ENCODE results near the gene ZC3H8.

Gene ZC3H8

DNA sequence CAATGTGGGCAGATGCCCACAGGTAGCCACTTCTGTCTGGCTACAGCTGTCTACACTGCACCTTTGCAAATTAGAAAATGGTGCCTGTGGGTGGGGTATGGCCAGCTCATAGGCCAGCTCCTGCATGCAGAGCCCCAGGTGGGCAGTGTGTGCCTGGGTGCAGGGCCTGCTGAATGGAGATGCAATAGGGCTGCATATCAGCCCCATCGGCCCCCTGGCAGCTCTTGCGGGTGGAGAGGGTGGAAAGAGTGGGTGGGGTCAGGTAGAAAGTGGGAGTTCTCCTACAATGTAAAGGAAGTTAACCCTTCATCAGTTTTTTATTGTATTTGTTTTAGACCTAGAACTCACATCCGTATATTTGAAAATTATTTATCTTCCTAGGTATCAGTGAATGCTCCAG lies 79.5 kb downstream of the ZC3H8 start:
- no peak for DNase-seq (ENCODE audit: low read depth)
- TF ChIP-seq, protein P1, sequence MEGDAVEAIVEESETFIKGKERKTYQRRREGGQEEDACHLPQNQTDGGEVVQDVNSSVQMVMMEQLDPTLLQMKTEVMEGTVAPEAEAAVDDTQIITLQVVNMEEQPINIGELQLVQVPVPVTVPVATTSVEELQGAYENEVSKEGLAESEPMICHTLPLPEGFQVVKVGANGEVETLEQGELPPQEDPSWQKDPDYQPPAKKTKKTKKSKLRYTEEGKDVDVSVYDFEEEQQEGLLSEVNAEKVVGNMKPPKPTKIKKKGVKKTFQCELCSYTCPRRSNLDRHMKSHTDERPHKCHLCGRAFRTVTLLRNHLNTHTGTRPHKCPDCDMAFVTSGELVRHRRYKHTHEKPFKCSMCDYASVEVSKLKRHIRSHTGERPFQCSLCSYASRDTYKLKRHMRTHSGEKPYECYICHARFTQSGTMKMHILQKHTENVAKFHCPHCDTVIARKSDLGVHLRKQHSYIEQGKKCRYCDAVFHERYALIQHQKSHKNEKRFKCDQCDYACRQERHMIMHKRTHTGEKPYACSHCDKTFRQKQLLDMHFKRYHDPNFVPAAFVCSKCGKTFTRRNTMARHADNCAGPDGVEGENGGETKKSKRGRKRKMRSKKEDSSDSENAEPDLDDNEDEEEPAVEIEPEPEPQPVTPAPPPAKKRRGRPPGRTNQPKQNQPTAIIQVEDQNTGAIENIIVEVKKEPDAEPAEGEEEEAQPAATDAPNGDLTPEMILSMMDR (IDR thresholded peaks at IDR 0.05; ENCODE audit: low read depth, low read length, missing control alignments): no peak
- in situ Hi-C loops (cut with HindIII; ENCODE audit: low sequenced_read_pairs): no loop called here
- no peak overlapping the region for H3K4me3 ChIP-seq (ENCODE audit: low read depth, low read length)

DNA sequence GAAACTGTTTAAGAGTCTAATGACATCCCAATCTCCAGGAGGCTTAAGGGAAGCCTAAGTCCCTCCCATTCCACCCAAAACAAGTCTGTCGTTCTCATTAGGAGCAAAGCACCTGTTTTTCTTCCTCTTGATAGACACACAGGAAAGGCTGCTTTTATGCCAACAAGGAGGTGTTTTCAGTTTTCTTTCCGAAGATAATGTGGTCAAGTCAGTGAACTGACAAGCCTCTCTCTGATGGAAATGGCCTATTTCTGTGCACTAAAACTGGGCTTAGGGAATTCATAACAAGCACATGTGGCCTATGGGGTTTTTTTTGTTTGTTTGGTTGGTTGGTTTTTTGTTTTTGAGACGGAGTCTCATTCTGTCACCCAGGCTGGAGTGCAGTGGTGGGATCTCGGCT lies 80.5 kb downstream of the ZC3H8 start:
- H3K4me3 ChIP-seq (ENCODE audit: low read depth, low read length): no peak overlapping the region
- no peak for DNase-seq (ENCODE audit: low read depth)
- TF ChIP-seq, protein P1 (IDR thresholded peaks at IDR 0.05; ENCODE audit: low read depth, low read length, missing control alignments): no peak
- in situ Hi-C loops (cut with HindIII; ENCODE audit: low sequenced_read_pairs): no loop called here

DNA sequence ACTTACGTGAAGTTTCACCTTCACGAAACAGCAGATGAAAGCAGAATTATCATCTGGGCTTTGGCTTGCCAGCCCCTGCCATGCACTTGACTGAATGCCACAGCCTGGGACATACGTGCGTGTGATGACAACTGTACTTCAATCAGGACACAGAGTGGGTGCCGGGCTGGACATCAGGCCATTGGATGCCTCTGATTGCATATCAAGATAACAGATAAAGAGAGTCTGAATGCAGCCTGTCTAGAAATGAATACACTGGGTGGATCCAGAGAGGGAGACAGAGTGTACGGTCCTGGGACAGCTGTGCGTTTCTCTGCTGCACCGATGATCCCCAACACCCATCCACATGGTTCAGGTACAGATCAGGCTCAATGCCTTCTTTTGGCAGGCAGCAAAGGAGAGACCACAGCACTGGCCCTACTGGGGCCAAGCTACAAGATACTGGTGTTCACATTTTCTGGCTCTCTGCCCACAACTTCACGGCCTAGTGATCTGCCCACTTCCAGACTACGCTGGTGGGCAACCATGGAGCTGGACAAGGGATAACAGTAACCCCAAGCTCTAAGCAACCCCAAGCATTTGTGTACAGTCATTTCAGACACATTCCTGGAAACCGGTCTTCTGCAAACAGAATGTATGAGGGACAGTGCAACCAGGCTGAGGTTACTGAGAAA lies 81.1 kb downstream of the ZC3H8 start:
- no peak for DNase-seq (ENCODE audit: low read depth)
- in situ Hi-C loops (cut with HindIII; ENCODE audit: low sequenced_read_pairs): no loop called here
- H3K4me3 ChIP-seq (ENCODE audit: low read depth, low read length): no peak overlapping the region
- TF ChIP-seq, protein P1 (IDR thresholded peaks at IDR 0.05; ENCODE audit: low read depth, low read length, missing control alignments): no peak

DNA sequence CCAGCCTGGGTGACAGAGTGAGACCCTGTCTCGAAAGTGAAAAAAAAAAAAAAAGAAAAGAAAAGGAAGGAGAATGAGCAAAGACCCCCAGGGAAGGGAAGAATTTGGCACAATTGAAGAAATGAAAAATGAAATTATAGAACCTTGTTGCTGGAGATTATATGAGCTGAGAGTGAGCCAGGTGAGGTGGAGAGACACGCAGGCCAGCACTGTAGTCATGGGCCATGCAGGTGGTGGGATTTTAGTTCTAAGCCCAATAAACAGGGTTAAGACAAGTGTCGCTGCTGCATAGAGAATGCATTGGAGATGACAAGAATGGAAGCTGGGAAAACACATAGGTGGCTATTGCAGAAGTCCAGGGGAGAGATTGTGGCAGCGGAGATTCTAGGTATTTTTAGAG lies 84.3 kb downstream of the ZC3H8 start:
- in situ Hi-C loops (cut with HindIII; ENCODE audit: low sequenced_read_pairs): no loop called here
- no peak overlapping the region for H3K4me3 ChIP-seq (ENCODE audit: low read depth, low read length)
- no peak for DNase-seq (ENCODE audit: low read depth)
- TF ChIP-seq, protein P1 (IDR thresholded peaks at IDR 0.05; ENCODE audit: low read depth, low read length, missing control alignments): no peak

DNA sequence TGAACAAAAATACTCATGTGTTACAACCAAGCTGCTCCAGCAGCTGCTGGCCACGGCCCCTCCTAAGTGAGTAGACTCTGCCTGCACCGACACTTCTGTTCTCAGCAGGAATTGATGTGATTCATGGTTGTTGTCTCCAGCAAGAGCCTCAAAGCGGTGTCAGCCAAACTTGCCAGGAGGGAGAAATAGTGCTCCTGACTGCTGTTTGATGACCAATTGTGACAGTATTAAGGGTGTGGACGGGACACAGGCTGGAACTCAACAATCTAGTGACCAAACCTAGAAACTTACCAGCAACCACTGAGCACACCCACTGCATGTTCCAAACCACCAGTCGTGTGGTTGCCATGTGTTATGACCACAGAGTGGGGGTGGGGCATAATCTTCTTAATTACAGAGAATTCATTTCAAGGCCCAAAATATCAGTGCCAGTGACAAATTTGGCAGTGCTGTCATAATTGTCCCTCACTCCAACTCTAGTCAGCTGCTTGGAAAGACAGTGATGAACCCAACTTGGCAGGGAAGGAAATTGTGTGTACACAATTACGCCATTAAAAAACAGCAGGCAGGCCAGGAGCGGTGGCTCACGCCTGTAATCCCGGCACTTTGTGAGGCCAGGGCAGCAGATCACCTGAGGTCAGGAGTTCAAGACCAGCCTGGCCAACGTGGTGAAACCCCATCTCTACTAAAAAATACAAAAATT lies 86.3 kb downstream of the ZC3H8 start:
- TF ChIP-seq, protein P1 (IDR thresholded peaks at IDR 0.05; ENCODE audit: low read depth, low read length, missing control alignments): no peak
- no peak overlapping the region for H3K4me3 ChIP-seq (ENCODE audit: low read depth, low read length)
- peak; percentile 28 for DNase-seq (ENCODE audit: low read depth)
- in situ Hi-C loops (cut with HindIII; ENCODE audit: low sequenced_read_pairs): no loop called here

DNA sequence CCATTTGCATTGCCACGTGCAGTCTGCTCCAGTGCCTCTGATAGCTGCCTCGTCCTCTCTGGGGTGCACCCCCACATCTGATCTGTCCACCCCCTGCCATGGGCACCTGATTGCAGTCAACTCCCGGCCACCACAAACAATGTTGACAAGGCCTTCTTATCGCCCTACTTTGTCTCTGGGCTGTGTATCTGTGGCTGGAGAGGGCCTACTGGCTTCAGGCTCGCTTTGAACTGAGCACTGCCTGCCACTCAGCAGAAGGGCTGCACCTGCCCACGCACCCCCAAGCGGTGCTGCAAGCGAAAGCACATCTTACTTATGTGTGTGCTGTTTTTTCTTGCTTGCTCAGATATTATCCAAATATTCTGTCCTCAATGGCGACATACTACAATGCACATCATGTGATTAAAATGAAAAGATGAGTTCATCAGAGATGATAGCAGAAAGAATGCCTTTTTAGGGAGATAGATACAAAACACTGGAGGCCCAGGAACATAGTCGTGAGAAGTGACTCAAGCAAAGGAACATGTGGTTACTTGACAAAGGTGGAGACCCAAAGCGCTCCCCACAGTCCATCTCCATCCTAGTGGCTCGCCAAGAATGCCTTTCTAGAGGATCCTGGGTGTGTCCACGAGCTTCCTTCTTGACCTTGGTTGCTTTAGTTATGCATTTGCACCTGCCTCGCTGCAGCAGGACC lies 87.9 kb downstream of the ZC3H8 start:
- in situ Hi-C loops (cut with HindIII; ENCODE audit: low sequenced_read_pairs): no loop called here
- no peak overlapping the region for H3K4me3 ChIP-seq (ENCODE audit: low read depth, low read length)
- TF ChIP-seq, protein P1 (IDR thresholded peaks at IDR 0.05; ENCODE audit: low read depth, low read length, missing control alignments): no peak
- no peak for DNase-seq (ENCODE audit: low read depth)
